ENCODE data around the gene SDS.

The SDS gene

GRCh38 chr12:113399490-113399889 is 4.2 kb downstream of the SDS start:
- DNase-seq (ENCODE audit: low read depth): no peak

GRCh38 chr12:113398346-113399290 is 5.1 kb downstream of the SDS start:
- no peak for DNase-seq (ENCODE audit: low read depth)

- no peak for DNase-seq (ENCODE audit: low read depth)
Measured at GRCh38 chr12:113397497-113398197, 6.0 kb downstream of the SDS start.

GRCh38 chr12:113396828-113397496 is 6.7 kb downstream of the SDS start:
- no peak for DNase-seq (ENCODE audit: low read depth)

GRCh38 chr12:113396200-113396599 is 7.5 kb downstream of the SDS start:
- no peak for DNase-seq (ENCODE audit: low read depth)

GRCh38 chr12:113395119-113395518 is 8.6 kb downstream of the SDS start:
- no peak for DNase-seq (ENCODE audit: low read depth)

- DNase-seq (ENCODE audit: low read depth): no peak
Measured at GRCh38 chr12:113393749-113394148, 9.9 kb downstream of the SDS start.

GRCh38 chr12:113392988-113393579 is 10.6 kb downstream of the SDS start:
- DNase-seq (ENCODE audit: low read depth): peak; percentile 41

GRCh38 chr12:113392520-113392919 is 11.2 kb downstream of the SDS start:
- no peak for DNase-seq (ENCODE audit: low read depth)

GRCh38 chr12:113391650-113392337 is 11.9 kb downstream of the SDS start:
- no peak for DNase-seq (ENCODE audit: low read depth)

GRCh38 chr12:113391145-113391544 is 12.5 kb downstream of the SDS start:
- no peak for DNase-seq (ENCODE audit: low read depth)

- DNase-seq (ENCODE audit: low read depth): no peak
Measured at GRCh38 chr12:113390064-113391043, 13.3 kb downstream of the SDS start.

GRCh38 chr12:113388351-113388750 is 15.3 kb downstream of the SDS start:
- DNase-seq (ENCODE audit: low read depth): no peak

GRCh38 chr12:113387631-113388030 is 16.1 kb downstream of the SDS start:
- DNase-seq (ENCODE audit: low read depth): no peak

- DNase-seq (ENCODE audit: low read depth): no peak
Measured at GRCh38 chr12:113386866-113387566, 16.7 kb downstream of the SDS start.

- no peak for DNase-seq (ENCODE audit: low read depth)
Measured at GRCh38 chr12:113385282-113385882, 18.3 kb downstream of the SDS start.

GRCh38 chr12:113384778-113385177 is 18.9 kb downstream of the SDS start:
- no peak for DNase-seq (ENCODE audit: low read depth)

GRCh38 chr12:113382206-113382605 is 21.5 kb downstream of the SDS start:
- DNase-seq (ENCODE audit: low read depth): no peak

- DNase-seq (ENCODE audit: low read depth): no peak
Measured at GRCh38 chr12:113381220-113381619, 22.5 kb downstream of the SDS start.
